GM19043 (cell line): ENCODE measurements around the gene OPN4.
A peak's percentile ranks its signal among the peaks of the same experiment; 100 is the strongest.

Source experiments
- ATAC-seq: cut with Tn5 transposase; IDR thresholded peaks from one replicate; pipeline ENCODE4 v1.9.1; 2021; ENCODE audit warnings: low read depth; ENCODE audit not compliant: unreplicated experiment

The OPN4 gene

DNA sequence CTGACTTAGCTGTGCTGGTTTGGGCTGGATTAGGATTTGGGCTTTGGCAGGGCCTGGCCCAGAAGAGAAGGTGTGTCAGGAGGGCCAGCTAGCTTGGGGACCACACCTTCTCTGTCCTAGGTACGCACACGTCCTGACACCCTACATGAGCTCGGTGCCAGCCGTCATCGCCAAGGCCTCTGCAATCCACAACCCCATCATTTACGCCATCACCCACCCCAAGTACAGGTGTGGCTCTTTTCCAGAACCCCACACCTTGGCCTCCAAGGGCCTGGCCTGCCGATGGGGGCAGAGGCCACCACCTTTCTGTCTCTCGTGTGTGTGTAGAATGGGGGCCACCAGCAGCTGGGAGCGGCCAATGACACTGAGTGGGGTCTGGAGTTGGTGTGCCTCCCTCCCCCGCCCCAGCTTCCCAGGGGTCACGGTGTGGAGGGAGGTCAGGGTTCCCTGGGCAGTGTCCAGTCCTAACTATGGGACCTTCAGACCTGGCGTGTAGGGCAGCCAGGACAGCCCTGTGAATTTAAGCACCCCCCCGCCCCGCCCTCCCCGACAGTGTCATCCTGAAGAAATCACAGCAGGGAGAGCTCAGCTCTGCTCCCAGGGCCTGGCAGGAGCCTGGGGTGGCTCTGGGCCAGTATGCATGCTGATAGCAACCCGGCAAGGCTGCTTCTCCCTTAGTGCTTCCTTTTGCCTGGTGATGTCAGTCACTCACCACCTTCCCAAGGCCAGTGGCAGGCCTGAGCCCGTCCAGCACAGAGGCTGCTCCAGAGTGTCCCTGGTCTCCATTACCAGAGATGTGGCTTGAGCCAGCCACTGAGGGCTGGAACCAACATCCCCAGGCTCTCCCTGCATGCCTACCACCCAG, 7.0 kb downstream of the OPN4 start:
- no peak for ATAC-seq

DNA sequence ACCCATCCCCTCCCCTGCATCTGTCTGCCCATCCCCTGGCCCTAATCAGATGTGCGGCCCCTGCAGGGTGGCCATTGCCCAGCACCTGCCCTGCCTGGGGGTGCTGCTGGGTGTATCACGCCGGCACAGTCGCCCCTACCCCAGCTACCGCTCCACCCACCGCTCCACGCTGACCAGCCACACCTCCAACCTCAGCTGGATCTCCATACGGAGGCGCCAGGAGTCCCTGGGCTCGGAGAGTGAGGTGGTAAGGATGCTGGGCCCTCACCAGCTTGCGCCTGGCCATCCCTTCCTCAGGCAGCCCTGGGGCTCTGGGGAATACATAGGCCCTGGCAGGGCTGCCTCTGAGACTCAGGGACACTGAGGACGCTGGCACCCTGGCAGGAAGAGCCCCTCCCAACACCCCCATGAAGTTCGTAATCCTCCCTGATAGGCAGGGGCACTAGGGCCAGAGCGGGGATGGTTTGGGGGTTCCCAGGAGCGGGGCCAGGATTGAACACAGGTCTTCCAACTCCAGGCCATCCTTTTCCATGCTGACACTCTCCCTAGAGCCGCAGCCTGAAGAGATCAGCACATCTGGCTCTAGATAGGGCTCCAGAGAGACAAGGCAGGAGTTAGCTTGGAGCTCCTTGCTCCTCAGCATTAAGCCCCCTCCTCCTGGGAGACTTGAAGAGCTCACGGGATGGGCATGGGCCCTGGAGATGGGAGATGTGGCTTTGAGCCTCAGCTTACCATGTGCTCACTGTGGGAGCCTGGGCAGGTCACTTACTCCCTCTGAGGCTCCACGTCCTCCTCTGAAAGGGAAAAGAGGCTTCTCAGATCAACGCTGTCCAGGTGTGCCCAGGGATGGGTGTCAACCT, 8.1 kb downstream of the OPN4 start:
- ATAC-seq: no peak

GRCh38 chr10:86663046-86663345, 8.6 kb downstream of the OPN4 start:
- ATAC-seq: no peak

DNA sequence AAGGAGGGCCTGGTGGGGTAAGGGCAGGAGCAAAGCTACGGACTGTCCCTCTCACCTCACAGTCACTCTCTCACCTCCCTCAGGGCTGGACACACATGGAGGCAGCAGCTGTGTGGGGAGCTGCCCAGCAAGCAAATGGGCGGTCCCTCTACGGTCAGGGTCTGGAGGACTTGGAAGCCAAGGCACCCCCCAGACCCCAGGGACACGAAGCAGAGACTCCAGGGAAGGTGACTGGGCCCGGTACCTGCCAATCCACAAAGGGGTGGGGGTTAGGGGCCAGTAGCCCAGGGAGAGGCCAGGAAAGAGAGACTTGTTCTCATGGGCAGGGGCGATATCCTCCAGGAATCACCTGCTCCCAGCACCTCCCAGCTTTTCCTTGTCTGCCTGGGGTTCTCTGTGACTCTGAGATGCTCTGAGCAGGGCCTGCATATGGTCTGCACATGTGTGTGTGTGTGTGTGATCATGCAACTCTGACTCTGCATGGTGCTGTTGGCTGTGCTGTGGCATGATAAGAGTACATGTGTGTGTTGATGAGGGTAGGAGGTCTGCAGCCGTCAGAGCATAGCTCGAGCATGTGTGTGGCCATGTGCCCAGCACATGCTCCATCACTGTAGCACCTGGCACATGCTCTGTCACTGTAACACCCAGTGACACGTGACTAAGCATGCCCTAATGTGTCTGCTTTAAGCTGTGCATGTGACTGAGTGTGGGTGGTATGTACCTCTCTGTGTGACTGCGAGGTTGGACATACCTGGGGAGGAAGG, 9.4 kb downstream of the OPN4 start:
- ATAC-seq: no peak

DNA sequence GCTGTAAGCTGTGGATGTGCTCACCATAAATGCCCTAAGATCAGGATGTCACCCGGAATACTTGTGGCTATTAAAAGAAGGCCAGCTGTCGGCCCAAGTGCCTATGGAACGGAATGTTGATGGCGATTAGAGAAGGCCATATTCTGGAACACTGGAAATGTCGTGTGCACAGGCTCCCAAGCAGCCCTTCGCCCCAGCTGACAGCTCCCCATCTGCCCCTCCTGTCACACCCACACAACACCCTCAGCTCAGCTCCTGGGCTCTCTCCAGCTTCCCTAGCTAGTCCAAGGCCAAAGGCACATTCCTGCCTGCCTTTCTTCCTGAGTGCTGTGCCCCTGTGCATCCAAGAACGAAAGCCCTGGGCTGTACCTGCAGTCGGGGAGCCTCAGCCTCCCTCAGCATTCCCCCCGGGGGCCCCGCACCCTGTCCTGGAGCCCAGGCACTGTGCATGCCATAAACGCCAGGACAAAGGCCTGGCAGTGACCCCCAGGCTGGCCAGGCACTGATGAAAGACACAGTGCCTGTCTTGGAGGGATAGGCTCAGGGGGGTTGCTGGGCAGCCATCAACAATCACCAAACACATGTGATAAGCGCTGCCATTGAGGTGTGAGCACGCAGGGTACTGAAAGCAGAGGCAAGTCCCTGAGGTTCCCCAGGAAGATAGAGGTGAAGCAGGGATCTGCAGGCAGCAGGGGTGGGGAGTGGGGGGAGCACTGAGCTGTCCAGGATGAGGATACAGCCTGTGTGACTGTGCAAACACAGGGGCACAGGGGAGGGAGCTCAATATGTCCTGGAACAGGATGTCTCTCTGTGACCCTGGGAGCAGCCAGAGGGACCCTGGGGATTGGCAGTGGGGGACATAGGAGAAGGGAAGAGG, 10.2 kb downstream of the OPN4 start:
- ATAC-seq: no peak

- ATAC-seq: no peak
Observed at GRCh38 chr10:86665218-86665607, 10.9 kb downstream of the OPN4 start.

- ATAC-seq: no peak
Observed at GRCh38 chr10:86665868-86666267, 11.5 kb downstream of the OPN4 start.

DNA sequence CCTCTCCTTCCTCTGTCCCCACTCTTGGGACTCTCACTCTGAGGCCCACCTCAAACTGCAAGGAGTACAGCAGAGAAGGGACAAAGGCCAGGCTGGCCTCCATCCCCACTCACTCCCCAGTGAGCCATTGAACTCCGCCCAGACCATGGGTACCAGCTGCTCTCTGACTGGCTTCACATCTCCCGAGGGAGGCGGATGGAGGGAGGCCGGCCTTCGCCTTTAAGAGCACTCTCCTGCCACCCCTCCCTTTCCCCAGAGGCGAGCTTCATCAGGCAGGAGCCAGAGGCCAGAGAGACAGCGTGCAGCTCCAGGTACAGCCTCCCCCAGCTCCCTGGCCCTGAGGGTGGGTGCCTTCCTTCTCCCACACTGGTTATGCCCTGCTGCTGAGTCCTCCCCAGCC, 12.2 kb downstream of the OPN4 start:
- ATAC-seq: no peak

DNA sequence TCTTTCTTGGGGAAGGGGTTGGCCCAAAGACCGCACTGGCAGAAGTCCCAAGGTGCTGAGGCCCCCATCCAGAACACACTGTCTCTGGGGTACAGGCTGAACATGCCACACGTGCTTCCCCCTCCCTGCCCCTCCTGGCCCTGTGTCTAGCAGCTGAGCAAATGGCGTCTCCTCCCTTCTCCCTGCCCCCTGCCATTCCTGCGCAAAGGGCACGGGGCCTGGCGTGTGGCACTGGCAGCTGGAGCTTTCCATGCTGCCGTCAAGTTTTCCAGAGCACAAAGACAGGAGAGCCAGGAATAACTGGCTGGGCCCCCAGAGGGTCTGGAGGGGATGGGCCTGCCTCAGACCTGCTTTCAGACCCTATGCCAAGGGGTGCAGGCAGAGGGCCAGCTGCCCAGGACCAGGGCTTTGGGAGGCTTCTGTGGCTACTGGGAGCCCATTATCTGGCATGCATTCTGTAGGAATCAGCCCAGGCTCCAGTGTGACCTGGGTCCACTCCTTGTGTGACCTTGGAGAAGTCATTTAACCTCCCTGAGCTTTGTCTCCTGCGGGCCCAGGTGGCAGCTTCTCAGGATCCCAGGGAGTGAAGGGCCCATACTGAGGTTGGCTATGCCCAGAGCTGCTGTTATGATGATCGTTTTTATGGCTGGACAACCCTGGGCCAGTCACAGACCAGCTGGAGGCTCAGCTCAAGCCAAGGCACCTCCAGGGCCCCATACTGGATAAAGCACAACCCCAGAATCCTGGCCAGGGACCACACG, 13.3 kb downstream of the OPN4 start:
- ATAC-seq: no peak

DNA sequence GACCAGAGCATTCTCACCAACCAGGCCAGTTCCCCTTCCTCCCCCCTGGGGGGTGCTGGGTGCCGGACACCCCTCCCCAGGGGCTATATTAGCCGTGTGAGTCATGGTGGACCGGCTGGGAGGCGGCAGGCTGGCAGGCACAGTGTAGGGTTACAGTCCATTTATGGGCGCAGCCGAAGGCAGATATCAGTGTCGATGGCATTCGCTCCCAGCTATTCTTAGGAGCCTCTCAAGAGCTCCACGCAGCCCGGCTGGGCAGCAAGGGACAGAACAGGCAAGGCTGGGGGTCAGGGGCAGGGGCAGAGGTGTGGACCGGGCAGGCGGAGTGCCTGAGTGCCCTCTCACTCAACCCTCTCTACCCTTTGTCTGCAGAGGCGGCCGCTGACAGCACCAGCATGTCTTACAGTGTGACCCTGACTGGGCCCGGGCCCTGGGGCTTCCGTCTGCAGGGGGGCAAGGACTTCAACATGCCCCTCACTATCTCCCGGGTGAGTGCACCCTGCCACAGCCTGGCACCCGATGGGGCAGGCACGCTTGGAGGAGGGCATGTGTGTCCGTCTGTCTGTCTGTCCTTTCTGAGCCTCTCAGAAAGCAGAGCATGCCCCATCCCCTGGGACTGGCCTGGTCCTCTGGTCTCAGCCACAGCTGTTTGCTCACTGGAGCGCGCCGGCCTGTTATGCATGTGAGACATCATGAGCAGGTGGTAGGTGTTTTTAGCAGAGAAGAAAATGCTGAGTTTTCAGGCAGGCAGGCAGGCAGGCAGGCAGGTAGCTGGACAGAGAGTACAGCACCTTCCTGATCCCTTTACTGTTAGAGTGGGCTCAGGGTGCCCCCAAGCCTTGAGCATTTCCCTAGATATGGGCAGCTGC, 14.2 kb downstream of the OPN4 start, which contains the start of gene LDB3:
TSS of gene LDB3 (plus strand) at position 215 of the 869 bp plus-strand sequence. CDS start at position 396, 181 bp downstream.
- ATAC-seq: peak; percentile 67

- no peak for ATAC-seq
Observed at GRCh38 chr10:86670290-86670811, 16.0 kb downstream of the OPN4 start.

DNA sequence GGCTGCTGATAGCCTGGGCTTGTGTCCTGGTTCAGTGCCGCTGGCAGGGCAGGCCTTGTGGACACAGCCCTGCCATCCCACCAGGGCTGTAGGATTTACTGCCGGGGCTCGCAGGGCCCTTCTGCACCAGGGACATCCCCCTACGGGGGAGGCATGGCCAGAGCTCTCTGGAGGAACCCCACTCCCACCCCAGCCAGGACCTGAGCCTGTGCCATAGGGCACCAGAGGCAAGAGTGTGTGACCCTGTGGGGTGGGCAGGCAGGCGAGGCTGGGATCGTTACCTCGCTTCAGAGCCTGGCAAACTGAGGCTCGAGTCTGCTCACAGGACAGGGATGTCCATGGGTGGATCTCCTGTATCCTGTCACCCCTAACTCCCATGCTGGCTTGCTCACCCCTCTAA, 16.5 kb downstream of the OPN4 start:
- no peak for ATAC-seq

DNA sequence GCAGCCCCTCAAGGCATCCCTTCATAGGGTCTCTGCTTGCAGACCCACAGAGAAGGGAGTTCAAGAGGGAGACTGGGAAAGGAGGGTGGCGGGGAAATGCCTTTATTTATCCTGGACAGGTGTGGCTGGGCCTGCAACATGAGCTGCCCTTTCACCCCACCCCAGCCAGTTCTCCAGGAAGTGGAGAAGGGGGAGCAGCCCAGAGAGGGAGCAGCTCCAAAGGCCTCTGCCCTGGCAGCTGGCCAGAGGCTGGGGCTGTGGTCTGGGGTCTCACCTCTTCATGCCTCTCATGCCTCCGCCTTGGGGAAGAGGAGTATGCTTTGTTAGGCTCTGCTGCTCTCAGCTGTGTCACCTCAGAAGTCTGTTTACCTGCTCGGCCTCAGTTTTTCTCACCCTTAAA, 17.1 kb downstream of the OPN4 start:
- no peak for ATAC-seq

DNA sequence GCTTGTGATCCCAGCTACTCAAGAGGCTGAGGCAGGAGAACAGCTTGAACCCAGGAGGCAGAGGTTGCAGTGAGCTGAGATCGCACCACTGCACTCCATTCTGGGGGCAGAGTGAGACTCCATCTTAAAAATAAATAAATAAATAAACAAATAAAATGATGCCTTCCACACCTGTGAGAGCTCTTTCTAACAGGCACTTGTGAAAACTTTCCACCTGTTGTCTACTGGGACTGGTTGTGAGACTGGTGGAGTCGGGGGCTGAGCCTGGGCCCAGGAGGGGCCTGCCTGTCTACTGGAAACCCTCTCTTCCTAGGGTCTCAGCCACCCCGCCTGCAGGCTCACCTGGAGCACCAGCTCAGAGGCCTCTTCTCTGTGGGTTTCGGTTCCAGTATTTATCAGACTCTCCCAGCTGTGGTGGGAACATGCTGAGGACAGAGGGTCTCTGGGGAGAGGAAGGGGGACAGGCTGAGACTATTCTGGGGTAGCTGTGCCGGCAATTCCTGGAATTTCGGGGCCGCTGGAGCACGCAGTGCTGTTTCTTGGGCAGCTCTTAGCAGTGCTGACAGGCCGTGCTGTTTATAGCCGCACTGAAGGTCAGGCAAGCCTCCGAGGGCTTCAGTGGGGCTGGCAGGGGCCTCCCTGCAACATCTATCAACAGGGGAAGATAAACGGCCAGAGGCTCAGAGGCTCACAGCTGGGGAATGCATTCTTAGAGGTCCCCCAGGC, 17.8 kb downstream of the OPN4 start:
- no peak for ATAC-seq

- ATAC-seq: no peak
Observed at GRCh38 chr10:86673216-86673826, 19.0 kb downstream of the OPN4 start.

- ATAC-seq: no peak
Observed at GRCh38 chr10:86673827-86674581, 19.7 kb downstream of the OPN4 start.
